HG03575 (cell line): ENCODE measurements around the gene TRIM65.

ENCODE experiments used
- ATAC-seq: cut with Tn5 transposase; IDR thresholded peaks from one replicate; pipeline ENCODE4 v1.9.1; 2021; ENCODE audit not compliant: unreplicated experiment, insufficient number of reproducible peaks, low FRiP score; ENCODE audit errors: extremely low read depth

The TRIM65 gene

DNA sequence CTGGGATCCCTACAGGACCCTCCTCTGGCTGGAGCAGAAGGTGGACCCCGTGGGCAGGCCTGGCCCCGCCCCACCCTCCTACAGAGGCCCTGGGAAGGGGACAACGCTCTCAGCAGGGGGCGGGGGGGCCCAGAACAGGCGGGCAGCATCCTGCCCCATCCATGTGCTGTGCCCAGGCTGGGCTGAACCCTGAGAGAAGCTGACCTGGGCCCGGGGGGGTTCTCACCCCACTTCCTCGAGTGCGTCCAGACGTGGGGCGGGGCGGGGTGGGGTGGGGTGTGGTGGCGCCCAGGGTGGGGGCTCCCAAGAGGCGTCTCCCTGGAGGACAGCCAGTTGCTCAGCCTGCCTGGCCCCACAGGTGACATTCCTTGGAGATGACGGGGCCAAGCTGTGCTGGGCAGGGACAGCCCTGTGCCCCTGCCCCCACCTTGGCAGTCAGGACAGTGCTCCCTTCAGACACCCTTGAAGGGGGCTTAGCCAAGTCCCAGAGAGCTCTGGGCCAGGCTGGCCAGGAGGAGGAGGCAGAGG, 52.2 kb downstream of the TRIM65 start:
- no peak for ATAC-seq

DNA sequence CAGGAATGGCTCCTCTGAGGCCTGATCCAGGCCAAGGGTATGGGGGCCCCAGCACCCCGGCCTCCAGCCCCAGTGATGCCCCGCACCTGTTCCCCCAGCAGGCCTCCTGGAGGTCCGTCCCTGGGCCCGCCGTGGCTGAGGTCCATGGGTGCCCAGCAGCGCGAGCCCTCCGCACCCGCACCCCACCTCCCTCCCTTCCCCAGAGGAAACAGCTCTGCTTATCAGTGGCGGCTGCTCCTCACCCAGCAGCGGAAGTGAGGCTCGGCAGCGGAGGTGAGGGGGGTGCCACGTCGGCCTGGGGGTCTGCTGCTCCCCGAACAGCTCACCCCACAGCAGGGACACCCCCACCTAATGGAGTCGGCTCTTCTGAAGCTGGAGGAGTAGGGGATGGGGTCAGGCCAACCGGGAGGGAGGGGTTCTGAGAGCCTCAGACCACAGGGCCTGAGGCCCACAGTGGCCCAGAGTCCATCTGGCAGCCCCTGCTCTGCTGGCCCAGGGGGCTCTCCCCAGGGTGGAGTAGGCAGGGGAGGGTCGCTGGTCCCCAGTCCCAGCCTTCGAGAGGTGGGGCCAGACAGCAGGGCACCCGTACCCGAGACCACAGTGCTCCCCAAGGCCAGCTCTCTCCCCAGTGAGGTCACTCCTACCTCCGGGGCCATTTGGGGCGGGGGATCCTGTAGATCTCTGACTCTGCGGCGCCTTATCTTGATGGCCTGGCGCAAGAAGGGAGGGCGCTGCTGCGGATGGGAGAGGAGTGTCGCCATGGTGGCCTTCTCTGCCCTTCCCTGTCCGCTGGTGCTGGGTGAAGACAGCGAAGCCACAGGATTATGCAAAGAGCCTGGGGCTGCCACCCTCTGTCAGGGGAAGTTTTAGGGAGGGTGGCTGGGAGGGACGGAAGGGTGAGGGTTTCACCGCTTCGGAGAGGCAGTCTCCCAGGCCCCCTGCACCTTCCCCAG, 52.9 kb downstream of the TRIM65 start, which contains the start of gene UNC13D:
UNC13D (minus strand) TSS at position 828 of the 953 bp plus-strand sequence; CDS start at position 761, 67 bp downstream.
- ATAC-seq = no peak

DNA sequence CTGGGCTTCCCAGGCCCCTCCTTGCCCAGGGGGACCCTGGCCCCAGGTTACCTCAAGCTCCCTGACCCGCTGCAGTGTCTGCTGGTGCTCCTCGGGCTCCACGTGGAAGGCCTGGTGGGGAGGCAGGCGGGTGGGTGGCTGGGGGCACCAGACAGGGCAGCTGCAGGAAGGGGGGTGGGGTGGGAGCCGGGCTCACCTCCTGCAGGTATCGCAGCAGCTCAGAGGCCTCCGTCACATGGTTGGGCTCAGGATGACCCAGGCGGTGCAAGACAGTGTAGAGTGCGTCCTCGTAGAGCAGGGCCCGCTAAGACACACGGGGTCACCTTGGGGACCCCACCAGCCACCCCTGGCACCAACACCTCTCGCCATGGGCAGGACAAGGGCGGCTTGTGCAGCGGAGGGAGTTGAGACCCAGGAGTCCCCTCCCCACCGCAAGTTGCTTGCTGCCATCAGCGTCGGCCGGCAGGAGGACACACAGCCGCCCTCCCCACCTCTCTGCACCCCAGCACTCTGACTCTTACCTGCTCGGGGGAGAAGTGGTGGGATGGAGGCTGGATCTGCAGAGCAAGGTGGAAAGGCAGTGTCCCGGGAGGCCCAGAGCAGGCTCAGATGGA, 53.7 kb downstream of the TRIM65 start:
- ATAC-seq = no peak

DNA sequence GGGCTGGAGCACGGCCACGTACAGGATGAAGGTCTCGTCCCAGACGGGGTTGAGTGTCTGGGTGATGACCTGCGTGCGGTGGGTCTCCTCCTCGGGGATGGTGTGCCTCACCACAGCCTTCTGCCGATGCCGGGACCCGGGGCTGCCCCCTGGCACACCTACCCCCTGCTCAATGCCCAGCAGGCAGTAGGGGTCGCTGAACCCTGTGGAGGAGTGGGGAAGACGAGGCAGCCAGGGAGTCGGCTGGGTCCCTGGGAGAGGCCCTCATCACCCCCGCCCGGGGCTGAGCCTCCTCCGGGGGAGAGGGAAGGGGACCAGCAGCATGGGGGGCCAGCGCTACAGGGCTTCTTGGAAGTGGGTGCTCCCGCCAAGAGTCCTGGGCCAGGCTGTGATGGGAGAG, 54.3 kb downstream of the TRIM65 start:
- no peak for ATAC-seq

DNA sequence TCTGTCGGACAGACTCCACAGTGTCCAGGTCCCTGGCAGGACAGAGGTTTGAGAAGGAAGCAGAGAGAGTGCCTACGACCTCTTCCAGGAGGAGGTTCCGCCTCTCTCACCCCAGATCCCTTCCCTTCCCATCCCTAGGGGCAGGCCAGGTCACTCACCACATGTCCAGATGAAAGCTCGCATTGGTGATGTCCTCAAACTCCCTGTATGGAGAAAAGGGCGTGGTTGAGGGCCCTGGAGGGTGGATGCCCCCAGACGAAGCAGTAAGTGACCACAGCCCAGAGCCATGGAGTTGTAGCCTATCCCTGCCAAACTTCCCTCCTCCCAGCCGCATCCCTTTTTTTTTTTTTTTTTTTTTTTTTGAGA, 56.0 kb downstream of the TRIM65 start:
- no peak for ATAC-seq

DNA sequence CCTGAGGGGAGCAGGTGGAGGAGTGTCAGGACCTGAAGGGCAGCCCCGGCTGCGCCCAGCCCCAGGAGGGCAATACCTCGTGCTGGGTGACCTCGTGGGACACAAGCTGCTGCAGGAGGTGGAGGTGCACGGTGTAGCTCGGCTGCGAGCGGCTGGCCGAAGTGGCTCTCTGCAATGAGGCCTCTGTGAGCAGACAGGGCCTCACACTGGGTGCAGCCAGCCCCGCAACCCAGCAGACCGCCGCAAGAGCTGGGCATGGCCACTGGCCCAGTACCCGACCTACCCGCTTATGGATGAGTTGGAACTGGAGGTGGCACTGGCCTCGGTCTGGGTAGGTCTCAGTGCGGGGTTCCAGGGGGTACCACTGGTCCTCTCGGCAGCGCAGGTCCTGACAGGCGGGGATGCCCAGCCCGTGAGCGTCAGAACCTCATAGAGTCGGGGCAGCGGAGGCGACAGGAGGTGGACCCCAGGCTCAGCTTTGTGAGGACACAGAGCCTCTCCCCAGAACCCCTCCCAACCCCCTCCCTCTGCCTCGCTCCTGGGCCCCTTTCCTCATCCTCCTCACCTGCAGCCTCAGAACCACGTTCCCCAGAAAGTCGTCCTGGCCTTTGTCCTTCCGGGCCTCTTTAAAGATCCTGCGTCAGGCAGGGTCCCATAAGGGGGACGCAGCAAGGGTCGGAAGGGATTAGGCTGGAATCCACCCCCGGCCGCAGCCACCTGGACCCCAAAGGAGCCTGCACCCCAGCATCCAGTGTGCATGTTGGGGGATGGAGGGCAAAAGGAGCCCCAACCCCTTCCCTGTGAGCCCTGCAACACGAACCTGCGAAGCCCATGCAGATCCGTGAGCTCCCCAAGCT, 56.6 kb downstream of the TRIM65 start:
- ATAC-seq = no peak
